Measurements from ENCODE around the gene PTK6.

PTK6 gene

DNA sequence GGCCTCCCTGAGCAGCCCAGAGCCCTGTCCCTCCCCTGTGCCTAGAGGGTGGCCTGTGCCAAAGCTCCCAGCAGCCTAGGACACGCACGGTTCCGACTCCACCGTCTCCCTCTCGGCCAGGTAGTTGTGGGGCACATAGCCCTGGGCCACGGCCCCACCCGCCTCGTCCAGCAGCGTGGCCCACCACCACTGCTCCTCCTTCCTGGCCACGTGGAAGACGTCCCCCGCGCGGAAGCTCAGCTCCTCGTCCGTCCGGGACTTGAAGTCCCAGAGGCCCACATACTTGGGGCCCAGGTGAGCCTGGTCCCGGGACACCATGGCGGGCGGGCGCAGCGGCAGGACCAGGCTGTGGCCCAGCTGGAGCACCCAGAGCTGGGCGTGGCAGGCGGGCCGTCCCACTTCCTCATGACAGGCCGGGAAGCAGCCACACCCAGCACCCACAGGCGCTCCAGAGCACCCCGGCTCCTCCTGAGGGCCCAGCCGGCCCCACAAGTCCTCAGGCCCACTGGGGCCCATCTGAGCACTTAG lies at the start of gene PTK6:
Gene PTK6 (minus strand): TSS at position 380 of the 528 bp plus-strand sequence. CDS start 62 bp downstream, at position 318.
- Histone ChIP-seq H3K4me3 (ENCODE audit: low read length) (peak within 1 kb of the TSS; percentile 28; the same call in 1 of the 2 replicates), H3K4me1 (ENCODE audit: control insufficient read depth, insufficient read depth, low read length) (peaks cover 3% of the 10 kb centered on the region), H3K27ac (ENCODE audit: low read length) (no peak within 1 kb of the TSS), H3K36me3 (ENCODE audit: control insufficient read depth, insufficient read depth, low read length) (no peaks in the 10 kb centered on the region; the same call in 1 of the 2 replicates), H3K27me3 (ENCODE audit: control insufficient read depth, insufficient read depth, low read length) (no peaks in the 10 kb centered on the region), H3K9me3 (ENCODE audit: control insufficient read depth, insufficient read depth, low read length) (no peaks in the 10 kb centered on the region)
- WGBS (ENCODE audit: insufficient coverage, insufficient read length) = no CpG with 5 or more reads among the region's 29 CpGs
- DNase-seq (ENCODE audit: low read depth, low spot score) = no peak

DNA sequence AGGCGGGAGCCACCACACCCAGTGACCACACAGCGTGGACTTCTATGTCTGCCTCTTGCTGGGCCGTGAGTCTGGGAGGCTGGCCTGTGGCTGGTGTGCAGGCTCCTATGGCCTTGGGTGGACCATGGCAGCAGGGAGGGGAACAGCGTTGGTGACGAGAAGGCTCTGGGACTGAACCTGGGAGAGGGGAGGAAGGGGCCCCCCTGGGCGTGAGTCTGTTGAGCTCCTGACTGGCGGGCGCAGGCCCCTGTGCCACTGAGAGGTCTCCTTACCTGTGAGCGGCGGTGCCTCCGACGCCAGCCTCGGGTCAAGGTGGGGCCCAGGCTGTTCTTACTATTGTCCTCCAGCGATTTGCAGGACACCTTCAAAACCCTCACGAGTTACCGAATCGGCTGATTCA lies 49.6 kb upstream of the PTK6 start:
- H3K4me3 ChIP-seq (ENCODE audit: low read length) = no peak overlapping the region
- H3K9me3 ChIP-seq (ENCODE audit: control insufficient read depth, insufficient read depth, low read length) = no peaks in the 10 kb centered on the region
- H3K36me3 ChIP-seq (ENCODE audit: control insufficient read depth, insufficient read depth, low read length) = peaks cover 14% of the 10 kb centered on the region
- H3K27me3 ChIP-seq (ENCODE audit: control insufficient read depth, insufficient read depth, low read length) = no peaks in the 10 kb centered on the region
- H3K27ac ChIP-seq (ENCODE audit: low read length) = no peak overlapping the region
- no peak for DNase-seq (ENCODE audit: low read depth, low spot score)
- H3K4me1 ChIP-seq (ENCODE audit: control insufficient read depth, insufficient read depth, low read length) = no peaks in the 10 kb centered on the region
- no CpG with 5 or more reads among the region's 17 CpGs for WGBS (ENCODE audit: insufficient coverage, insufficient read length)

DNA sequence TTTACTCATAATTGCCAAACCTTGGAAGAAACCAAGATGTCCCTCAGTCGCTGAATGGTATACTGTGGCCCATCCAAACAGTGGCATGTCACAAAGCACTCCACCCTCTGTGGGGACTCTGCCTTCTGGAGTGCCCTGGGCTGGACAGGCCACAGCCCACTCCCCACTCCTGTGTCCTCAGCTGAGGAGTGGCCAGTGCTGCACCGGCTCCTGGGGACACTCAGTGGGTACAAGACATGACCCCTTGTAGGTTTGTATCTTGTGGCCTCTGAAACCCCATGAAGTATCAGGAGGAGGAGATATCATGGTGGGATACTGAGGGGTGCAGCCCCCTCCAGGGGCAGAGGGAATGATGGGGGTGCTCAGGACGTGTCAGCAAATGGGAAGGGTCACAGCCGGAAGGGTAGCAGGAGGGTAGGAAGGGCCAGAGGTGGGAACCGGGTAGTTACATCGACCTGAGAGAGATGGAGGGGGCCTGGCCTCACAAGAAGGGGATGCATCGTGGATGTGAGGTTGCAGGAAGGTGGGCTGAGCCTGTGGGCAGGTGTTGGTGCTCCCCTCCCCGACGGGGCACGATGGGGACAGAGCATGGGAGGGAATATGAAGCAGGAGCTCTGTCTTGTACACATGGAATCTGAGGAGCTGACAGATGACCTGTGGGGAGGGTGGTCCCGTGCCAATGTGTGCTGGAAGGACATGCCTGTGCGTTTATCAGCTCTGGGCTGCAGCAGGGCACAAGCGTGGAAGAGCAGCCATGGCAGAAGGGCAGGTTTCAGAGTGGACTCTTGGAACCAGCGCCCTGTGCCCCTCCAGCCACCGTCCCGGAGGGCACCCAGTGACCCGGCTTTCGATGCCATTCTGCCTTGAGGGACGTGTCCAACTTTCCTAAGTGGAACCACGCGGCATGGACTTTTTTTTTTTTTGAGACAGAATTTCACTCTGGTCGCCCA lies 48.7 kb upstream of the PTK6 start:
- WGBS (ENCODE audit: insufficient coverage, insufficient read length) = no CpG with 5 or more reads among the region's 22 CpGs
- no peak overlapping the region for H3K27ac ChIP-seq (ENCODE audit: low read length)

DNA sequence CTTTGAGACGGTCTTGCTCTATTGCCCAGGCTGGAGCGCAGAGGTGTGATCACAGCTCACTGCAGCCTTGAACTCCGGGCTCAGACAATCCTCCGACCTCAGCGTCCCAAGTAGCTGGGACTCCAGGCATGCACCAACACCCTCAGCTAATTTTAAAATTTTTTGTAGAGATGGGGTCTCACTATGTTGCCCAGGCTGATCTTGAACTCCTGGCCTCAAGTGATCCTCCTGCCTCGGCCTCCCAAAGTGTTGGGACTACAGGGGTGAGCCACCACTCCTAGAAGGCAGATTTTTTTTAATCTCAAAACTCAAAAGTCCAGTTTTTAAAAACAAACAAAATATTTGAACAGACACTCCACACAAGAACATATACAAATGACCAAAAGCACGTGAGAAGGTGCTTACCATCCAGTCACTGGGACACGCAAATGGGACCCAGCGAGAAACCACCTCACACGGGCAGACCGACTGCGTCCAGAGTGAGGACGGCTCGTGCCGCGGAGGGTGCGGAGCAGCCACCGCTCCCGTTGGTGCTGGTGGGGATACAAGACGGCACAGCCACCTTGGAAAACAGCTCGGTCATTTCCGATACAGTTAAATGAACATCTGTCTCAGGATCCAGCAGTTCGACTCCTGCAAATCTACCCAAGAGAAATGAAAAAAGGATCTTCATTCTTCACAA lies 45.3 kb upstream of the PTK6 start:
- no CpG with 5 or more reads among the region's 23 CpGs for WGBS (ENCODE audit: insufficient coverage, insufficient read length)

More for the DNA sequence above, 48.7 kb upstream of the PTK6 start:
- Histone ChIP-seq H3K9me3 (ENCODE audit: control insufficient read depth, insufficient read depth, low read length) (no peaks in the 10 kb centered on the region), H3K4me3 (ENCODE audit: low read length) (no peak overlapping the region), H3K4me1 (ENCODE audit: control insufficient read depth, insufficient read depth, low read length) (no peaks in the 10 kb centered on the region), H3K27me3 (ENCODE audit: control insufficient read depth, insufficient read depth, low read length) (no peaks in the 10 kb centered on the region), H3K36me3 (ENCODE audit: control insufficient read depth, insufficient read depth, low read length) (peaks cover 11% of the 10 kb centered on the region)
- no peak for DNase-seq (ENCODE audit: low read depth, low spot score)

DNA sequence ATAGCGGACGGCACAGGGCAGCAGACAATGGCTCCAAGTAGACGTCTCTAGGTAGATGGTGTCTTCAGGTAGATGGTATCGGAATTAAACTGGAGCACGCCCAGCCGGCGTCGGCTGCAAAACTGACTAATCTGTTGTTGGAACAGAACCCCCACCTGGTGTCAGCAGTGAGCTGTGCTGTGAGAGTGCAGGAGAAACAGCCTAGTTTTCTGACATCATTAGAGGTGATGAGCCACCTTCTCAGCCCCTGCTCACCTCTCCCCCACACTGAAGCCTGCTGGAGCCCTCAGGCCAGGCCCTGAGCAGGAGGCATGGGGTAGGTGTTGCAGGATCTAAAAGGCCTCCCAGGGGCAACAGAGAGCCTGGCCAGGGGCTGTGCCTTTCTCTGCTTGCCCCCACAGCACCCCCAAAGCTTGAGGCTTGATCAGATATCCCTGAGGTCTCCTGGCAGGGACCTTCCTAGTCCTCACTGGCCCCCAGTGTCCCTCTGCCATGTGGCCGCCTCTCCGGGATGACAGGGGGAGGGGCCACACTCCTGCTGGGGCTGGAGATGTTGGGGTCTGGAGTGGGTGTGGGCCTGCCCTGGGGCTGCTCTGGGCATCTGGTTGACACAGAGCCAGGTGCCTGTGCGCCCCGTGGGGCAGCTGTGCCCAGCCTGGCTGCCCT lies 43.8 kb upstream of the PTK6 start:
- Histone ChIP-seq H3K27ac (ENCODE audit: low read length) (no peak overlapping the region), H3K27me3 (ENCODE audit: control insufficient read depth, insufficient read depth, low read length) (no peaks in the 10 kb centered on the region), H3K36me3 (ENCODE audit: control insufficient read depth, insufficient read depth, low read length) (no peaks in the 10 kb centered on the region), H3K9me3 (ENCODE audit: control insufficient read depth, insufficient read depth, low read length) (no peaks in the 10 kb centered on the region), H3K4me3 (ENCODE audit: low read length) (no peak overlapping the region), H3K4me1 (ENCODE audit: control insufficient read depth, insufficient read depth, low read length) (no peaks in the 10 kb centered on the region)
- no peak for DNase-seq (ENCODE audit: low read depth, low spot score)
- no CpG with 5 or more reads among the region's 12 CpGs for WGBS (ENCODE audit: insufficient coverage, insufficient read length)

More for the DNA sequence above, 45.3 kb upstream of the PTK6 start:
- no peak for DNase-seq (ENCODE audit: low read depth, low spot score)
- Histone ChIP-seq H3K9me3 (ENCODE audit: control insufficient read depth, insufficient read depth, low read length) (no peaks in the 10 kb centered on the region), H3K36me3 (ENCODE audit: control insufficient read depth, insufficient read depth, low read length) (no peaks in the 10 kb centered on the region), H3K27me3 (ENCODE audit: control insufficient read depth, insufficient read depth, low read length) (no peaks in the 10 kb centered on the region), H3K4me1 (ENCODE audit: control insufficient read depth, insufficient read depth, low read length) (no peaks in the 10 kb centered on the region), H3K4me3 (ENCODE audit: low read length) (no peak overlapping the region), H3K27ac (ENCODE audit: low read length) (no peak overlapping the region)

DNA sequence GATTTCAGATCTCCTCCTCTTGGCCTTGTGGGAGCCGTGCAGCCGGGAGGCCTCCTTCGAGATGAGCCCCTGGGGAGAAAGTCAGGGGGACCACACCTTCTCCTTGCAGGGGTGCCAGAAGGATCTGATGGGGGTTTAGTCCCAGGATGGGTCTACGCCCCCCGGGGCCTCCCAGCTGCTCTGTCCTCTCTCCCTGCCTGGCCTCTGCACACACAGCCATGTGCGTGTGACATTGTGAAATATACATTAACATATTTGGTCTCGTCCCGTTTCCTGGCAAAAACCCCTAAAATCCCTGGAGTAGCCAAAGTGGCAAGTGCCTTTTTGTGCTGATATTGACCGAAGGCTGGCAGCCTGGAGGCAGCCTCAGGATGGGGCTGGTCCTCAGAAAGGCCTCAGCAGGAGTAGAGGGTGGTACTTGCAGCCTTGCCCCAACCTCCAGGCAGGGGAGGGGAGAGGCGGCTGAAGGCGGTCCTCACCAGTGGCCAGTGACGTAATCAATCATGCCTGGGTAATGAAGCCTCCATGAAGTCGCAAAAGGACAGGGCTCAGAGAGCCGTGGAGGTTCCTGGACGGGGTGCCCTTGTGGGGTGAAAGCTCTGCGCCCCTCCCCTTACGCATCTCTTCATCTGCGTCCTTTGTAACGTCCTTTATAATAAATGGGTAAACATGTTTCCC lies 42.0 kb upstream of the PTK6 start:
- Histone ChIP-seq H3K27ac (ENCODE audit: low read length) (no peak overlapping the region), H3K9me3 (ENCODE audit: control insufficient read depth, insufficient read depth, low read length) (no peaks in the 10 kb centered on the region), H3K4me3 (ENCODE audit: low read length) (no peak overlapping the region), H3K27me3 (ENCODE audit: control insufficient read depth, insufficient read depth, low read length) (no peaks in the 10 kb centered on the region), H3K4me1 (ENCODE audit: control insufficient read depth, insufficient read depth, low read length) (peaks cover 2% of the 10 kb centered on the region; the same call in 1 of the 2 replicates), H3K36me3 (ENCODE audit: control insufficient read depth, insufficient read depth, low read length) (no peaks in the 10 kb centered on the region)
- DNase-seq (ENCODE audit: low read depth, low spot score) = no peak
- no CpG with 5 or more reads among the region's 19 CpGs for WGBS (ENCODE audit: insufficient coverage, insufficient read length)

DNA sequence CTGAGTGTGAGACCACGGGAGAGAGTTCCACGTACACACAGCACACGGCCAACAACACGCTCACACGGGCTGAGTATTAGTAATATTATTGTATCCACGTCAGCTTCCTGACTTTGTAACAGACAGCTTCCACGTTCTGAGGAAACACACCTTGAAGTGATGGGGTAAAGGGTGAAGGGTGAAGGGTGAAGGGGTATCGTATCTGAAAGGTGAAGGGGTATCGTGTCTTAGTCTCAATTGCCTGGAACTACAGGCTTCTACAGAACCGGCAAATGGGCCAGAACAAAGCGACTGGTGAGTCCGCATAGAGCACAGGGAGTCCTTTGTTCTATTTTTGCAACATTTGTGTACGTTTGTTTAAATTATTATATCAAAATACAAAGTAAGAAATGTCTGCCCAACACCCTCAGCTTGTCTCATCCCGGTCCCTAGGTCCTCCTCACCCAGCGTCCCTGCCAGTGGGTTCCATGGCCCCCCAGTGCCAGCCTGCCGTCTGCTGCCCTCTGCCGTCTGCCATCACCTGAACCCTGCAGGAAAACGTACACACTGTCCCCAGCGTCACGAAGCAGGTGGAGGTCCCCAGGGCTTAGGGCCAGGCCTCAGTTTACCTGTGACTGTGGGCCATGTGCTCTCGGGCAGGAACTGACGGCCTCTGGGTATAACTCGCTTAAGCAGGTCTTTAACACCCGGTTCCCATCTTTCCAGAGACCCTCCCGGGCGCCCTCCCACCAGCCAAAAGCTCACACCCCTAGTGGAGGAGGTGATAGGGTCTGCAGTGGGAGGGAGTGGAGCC lies 41.2 kb upstream of the PTK6 start:
- no peak overlapping the region for H3K4me3 ChIP-seq (ENCODE audit: low read length)
- H3K4me1 ChIP-seq (ENCODE audit: control insufficient read depth, insufficient read depth, low read length) = peaks cover 2% of the 10 kb centered on the region; the same call in 1 of the 2 replicates
- H3K27ac ChIP-seq (ENCODE audit: low read length) = no peak overlapping the region
- no CpG with 5 or more reads among the region's 26 CpGs for WGBS (ENCODE audit: insufficient coverage, insufficient read length)
- DNase-seq (ENCODE audit: low read depth, low spot score) = no peak
- no peaks in the 10 kb centered on the region for H3K36me3 ChIP-seq (ENCODE audit: control insufficient read depth, insufficient read depth, low read length)
- no peaks in the 10 kb centered on the region for H3K9me3 ChIP-seq (ENCODE audit: control insufficient read depth, insufficient read depth, low read length)
- H3K27me3 ChIP-seq (ENCODE audit: control insufficient read depth, insufficient read depth, low read length) = no peaks in the 10 kb centered on the region

DNA sequence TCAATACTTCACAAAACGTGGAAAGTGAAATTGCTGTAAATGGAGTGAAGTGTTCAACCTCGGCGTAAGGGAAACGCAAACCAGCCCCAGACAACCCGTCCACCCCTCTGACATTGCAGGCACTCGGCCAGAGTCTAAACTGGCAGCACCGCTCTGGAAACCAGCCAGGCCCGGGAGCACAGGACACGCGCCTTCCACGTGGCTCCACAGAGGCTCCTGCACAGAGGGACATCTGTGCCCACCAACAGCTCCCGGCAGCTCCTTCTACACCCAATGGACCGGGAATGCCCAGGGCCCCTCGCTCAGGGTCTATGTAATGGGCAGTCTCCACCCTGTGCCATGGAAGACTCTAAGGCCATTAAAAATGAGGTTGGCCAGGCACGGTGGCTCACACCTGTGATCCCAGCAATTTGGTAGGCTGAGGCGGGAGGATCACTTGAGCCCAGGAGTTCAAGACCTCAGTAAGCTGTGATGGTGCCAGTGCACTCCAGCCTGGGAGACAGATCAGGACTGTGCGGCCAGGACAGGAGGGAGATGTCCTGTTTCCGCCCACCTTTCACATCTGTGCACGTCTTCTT lies 40.2 kb upstream of the PTK6 start:
- H3K4me3 ChIP-seq (ENCODE audit: low read length) = no peak overlapping the region
- H3K27me3 ChIP-seq (ENCODE audit: control insufficient read depth, insufficient read depth, low read length) = no peaks in the 10 kb centered on the region
- no CpG with 5 or more reads among the region's 19 CpGs for WGBS (ENCODE audit: insufficient coverage, insufficient read length)
- no peaks in the 10 kb centered on the region for H3K36me3 ChIP-seq (ENCODE audit: control insufficient read depth, insufficient read depth, low read length)
- no peak for DNase-seq (ENCODE audit: low read depth, low spot score)
- peaks cover 2% of the 10 kb centered on the region; the same call in 1 of the 2 replicates for H3K4me1 ChIP-seq (ENCODE audit: control insufficient read depth, insufficient read depth, low read length)
- no peak overlapping the region for H3K27ac ChIP-seq (ENCODE audit: low read length)
- no peaks in the 10 kb centered on the region for H3K9me3 ChIP-seq (ENCODE audit: control insufficient read depth, insufficient read depth, low read length)

DNA sequence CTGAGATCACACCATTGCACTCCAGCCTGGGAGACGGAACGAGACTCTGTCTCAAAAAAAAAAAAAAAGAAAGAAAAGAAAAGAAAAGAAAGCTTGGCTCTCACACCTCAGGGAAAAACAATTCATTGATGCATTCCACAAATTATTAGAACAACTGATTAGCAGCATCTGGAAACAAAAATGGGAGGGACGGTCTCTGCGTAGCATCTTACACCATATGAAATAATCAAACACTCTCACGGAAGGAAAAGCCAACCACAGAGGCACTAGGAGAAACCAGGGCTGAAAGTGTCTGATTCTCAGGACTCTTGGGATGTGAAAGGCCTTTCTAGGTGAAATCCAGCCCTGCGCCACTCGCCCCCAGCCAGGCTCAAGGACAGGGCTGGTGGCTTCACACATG lies 39.1 kb upstream of the PTK6 start:
- WGBS (ENCODE audit: insufficient coverage, insufficient read length) = no CpG with 5 or more reads among the region's 7 CpGs
- no peak overlapping the region for H3K27ac ChIP-seq (ENCODE audit: low read length)
- no peaks in the 10 kb centered on the region for H3K9me3 ChIP-seq (ENCODE audit: control insufficient read depth, insufficient read depth, low read length)
- no peak for DNase-seq (ENCODE audit: low read depth, low spot score)
- H3K4me1 ChIP-seq (ENCODE audit: control insufficient read depth, insufficient read depth, low read length) = peaks cover 2% of the 10 kb centered on the region; the same call in 1 of the 2 replicates
- no peaks in the 10 kb centered on the region for H3K27me3 ChIP-seq (ENCODE audit: control insufficient read depth, insufficient read depth, low read length)
- H3K36me3 ChIP-seq (ENCODE audit: control insufficient read depth, insufficient read depth, low read length) = 0 out of 2 replicates have a peak, but pooled peaks cover 4% of the 10 kb centered on the region
- H3K4me3 ChIP-seq (ENCODE audit: low read length) = no peak overlapping the region

All from iPS DF 6.9 (cell line).